BJ (cell line): ENCODE measurements around the gene MRPS27. TPM values are rescaled to one million over a fixed set of nuclear protein-coding genes. Genes with fewer than 3 reads are reported as not detected.

Experiments used
- CTCF ChIA-PET: fragments of 350-600 bp; formaldehyde crosslinking; extraction: SDS; loops from one replicate; lab custom pipeline; 2021; ENCODE audit warnings: antibody characterized with exemption, inconsistent platforms; lab: Yijun Ruan, JAX
- POLR2A ChIA-PET: fragments of 300-600 bp; sonication (Branson Sonifier 250); formaldehyde crosslinking; extraction: SDS; loops from one replicate; lab custom pipeline; 2021; ENCODE audit warnings: antibody characterized with exemption; lab: Charles Lee
- DNase-seq: peaks from one replicate; pipeline ENCODE4 v3.0.0-alpha.2; 2011; ENCODE audit warnings: low read depth
- H3K27me3 ChIP-seq: 2 replicates; pipeline ENCODE4 v1.6.0; 2011; ENCODE audit warnings: low read length; ENCODE audit not compliant: control insufficient read depth, insufficient read depth
- H3K36me3 ChIP-seq: 2 replicates; pipeline ENCODE4 v1.5.1; 2011; ENCODE audit warnings: low read length; ENCODE audit not compliant: control insufficient read depth, insufficient read depth
- H3K4me3 ChIP-seq: 2 replicates; pipeline ENCODE4 v1.5.1; 2011; ENCODE audit warnings: low read depth, mild to moderate bottlenecking, control low read depth, low read length
- polyA plus RNA-seq: library from polyadenylated mRNA; depleted of rRNA; stranded (reverse); fragments of >200 nt; gene quantifications from 2 replicates; pipeline ENCODE4 v1.2.3, GENCODE V29; 2011
- TF ChIP-seq, protein P1 (sequence below): IDR thresholded peaks from 2 replicates; pipeline ENCODE4 v1.5.1; 2011; ENCODE audit warnings: low read depth, mild to moderate bottlenecking, control low read depth, inconsistent platforms, low read length, moderate library complexity; ENCODE audit not compliant: insufficient read depth

The MRPS27 gene
- polyA plus RNA-seq, 1 experiment = 52.6 TPM

DNA sequence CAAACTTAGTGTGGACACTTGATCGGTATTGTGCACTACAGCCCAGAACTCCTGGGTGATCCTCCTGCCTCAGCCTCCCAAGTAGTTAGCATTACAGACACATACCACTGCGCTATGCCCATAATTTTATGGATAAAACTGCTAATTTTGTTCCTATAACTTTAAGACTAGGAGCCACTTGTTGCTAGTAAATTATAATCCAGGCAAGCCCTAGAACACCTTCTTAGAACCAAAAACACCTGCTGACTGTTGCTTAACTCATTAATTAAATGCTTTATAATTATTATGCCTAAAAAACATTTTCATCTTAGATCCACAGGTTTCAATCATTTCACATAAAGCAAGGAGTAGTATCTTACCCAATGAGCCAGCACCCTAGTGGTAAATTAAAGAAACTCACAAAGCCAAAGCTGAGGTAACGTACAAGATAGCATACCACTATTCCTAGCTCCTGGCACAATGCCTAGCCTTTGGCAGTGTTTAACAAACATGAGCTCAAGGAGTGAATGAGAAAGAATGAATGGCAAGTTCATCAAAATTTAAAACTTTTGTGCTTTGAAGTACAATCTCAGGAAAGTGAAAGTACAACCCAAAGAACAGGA lies 5.4 kb downstream of the MRPS27 start:
- ChIA-PET POLR2A (no interaction called here), CTCF (no interaction called here)
- TF ChIP-seq, protein P1, sequence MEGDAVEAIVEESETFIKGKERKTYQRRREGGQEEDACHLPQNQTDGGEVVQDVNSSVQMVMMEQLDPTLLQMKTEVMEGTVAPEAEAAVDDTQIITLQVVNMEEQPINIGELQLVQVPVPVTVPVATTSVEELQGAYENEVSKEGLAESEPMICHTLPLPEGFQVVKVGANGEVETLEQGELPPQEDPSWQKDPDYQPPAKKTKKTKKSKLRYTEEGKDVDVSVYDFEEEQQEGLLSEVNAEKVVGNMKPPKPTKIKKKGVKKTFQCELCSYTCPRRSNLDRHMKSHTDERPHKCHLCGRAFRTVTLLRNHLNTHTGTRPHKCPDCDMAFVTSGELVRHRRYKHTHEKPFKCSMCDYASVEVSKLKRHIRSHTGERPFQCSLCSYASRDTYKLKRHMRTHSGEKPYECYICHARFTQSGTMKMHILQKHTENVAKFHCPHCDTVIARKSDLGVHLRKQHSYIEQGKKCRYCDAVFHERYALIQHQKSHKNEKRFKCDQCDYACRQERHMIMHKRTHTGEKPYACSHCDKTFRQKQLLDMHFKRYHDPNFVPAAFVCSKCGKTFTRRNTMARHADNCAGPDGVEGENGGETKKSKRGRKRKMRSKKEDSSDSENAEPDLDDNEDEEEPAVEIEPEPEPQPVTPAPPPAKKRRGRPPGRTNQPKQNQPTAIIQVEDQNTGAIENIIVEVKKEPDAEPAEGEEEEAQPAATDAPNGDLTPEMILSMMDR = no peak
- no peak for DNase-seq
- Histone ChIP-seq H3K4me3 (no peak overlapping the region), H3K27me3 (no peaks in the 10 kb centered on the region), H3K36me3 (peaks cover 5% of the 10 kb centered on the region)

DNA sequence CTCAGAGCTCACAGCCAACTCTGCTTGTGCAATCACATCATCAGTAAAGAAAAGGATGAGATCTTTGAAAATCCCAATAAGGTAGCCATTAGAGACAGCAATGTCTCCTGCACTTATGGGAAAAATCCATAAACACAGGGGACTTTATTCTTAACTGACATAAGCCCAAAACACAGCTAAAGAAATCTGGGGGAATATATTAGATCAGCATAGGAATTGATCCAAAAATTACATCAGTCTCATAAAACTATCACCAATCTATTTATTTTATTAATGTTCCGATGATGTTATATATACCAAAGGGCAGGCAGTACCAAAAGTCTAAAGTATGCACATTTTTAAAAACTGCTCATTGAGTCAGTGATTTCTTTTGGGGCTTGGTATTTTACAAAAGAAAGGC lies 6.9 kb downstream of the MRPS27 start:
- H3K27me3 ChIP-seq = no peaks in the 10 kb centered on the region
- H3K4me3 ChIP-seq = no peak overlapping the region
- no peak for DNase-seq
- TF ChIP-seq, protein P1 = no peak
- H3K36me3 ChIP-seq = peaks cover 5% of the 10 kb centered on the region
- POLR2A ChIA-PET = no interaction called here
- CTCF ChIA-PET = interaction anchor here (1.0 kb wide), 1 partner anchor 178 kb away, joined by 3 read pairs; no protein-coding TSS in a partner anchor

DNA sequence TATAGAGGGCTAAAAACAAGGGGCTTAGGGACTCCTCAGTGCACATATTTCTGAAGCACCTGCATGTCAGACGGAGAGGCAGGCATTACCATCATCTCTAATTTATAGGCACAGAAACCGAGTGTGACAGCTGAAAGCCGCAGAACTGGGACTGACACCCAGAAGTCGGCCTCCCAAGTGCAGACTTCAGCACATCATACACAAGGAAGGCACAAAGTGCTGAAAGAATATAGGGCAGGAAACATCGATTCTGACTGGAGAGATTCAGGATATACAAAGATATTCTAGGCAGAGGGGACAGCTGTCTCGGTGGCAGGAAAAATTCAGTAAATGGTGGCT lies 11.2 kb downstream of the MRPS27 start:
- CTCF ChIA-PET = interaction anchor here (0.6 to 2.4 kb wide), 28 partner anchors 7 to 537 kb away, joined by 3 to 34 read pairs (median 4); partner anchors contain the start of genes MRPS27 and PTCD2
- H3K27me3 ChIP-seq = no peaks in the 10 kb centered on the region
- no peak overlapping the region for H3K4me3 ChIP-seq
- DNase-seq = no peak
- POLR2A ChIA-PET = no interaction called here
- peaks cover 5% of the 10 kb centered on the region for H3K36me3 ChIP-seq
- TF ChIP-seq, protein P1 = no peak

DNA sequence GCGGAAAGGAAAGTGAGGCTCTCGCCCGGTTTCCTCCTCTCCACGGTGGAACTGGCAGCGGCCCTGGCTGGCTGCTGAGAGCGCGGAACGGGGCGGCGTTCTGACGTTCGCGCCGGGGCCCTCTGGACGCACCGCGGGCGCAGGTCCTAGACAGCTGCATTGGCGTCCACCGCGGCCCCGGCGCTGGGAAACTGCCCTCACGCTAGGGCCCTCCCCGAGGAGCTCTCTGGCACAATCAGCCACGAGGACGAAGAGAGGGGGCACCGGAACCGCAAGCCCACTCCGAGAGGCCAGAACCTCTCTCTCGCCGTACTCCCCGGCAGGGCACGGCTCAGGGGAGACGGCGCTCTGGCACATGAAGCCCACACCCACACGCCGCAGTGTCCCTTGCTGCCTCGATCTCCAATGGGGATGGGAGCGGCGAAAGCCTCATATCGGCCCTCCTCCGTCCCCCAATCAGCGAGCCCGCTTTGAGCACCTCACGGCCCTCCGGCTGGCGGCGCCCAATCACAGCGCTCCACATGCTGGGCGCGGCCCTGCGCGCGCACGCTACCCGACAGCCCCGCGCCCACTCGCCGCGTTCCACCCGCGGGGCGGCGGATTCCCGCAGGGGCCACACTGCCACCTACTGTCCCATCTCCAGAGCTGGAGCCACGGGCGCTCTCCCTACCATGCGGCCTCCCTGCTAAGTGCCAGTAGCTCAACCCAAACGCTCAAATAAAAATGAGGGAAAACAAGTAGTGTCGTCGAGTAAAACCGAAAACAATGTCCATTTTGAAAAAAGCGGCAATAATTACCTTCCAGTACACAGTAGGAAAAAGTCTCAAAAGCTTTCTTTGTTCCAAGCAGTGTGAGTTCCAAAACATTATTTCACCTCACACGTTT lies 11.8 kb downstream of the MRPS27 start:
- H3K4me3 ChIP-seq = peak overlapping the region; percentile 62
- peak; percentile 84 for DNase-seq
- H3K36me3 ChIP-seq = peaks cover 5% of the 10 kb centered on the region
- H3K27me3 ChIP-seq = no peaks in the 10 kb centered on the region
- ChIA-PET CTCF (interaction anchor here (0.6 to 2.4 kb wide), 35 partner anchors 8 to 537 kb away, joined by 3 to 34 read pairs (median 4); partner anchors contain the start of genes MRPS27 and PTCD2), POLR2A (interaction anchor here (0.6 kb wide), 1 partner anchor 169 kb away, joined by 4 read pairs; no protein-coding TSS in a partner anchor)
- TF ChIP-seq, protein P1 = peak; percentile 81

DNA sequence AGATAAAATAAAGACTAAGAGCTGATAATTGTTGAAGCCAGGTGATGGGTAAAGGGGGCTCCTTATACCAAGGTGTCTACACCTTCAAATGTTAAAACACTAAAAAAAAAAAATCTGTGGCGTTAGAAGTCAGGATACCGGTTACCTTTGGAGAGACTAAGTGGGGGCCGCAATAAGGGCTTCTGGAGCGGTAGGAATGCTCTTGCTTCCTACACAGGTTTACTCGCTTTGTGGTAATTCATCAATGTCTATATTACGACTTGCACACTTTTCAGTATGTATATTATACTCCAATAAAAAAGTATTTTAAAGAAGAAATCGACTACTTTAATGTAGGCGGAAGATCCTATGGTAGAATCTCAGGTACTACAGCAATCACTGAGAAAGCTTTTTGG lies 12.5 kb downstream of the MRPS27 start:
- ChIA-PET POLR2A (interaction anchor here (0.6 kb wide), 1 partner anchor 168 kb away, joined by 4 read pairs; no protein-coding TSS in a partner anchor), CTCF (interaction anchor here (0.6 to 2.4 kb wide), 18 partner anchors 9 to 524 kb away, joined by 3 to 34 read pairs (median 4); partner anchors contain the start of genes MRPS27 and PTCD2)
- Histone ChIP-seq H3K4me3 (peak overlapping the region; percentile 62), H3K27me3 (no peaks in the 10 kb centered on the region), H3K36me3 (peaks cover 5% of the 10 kb centered on the region)
- TF ChIP-seq, protein P1 = no peak
- no peak for DNase-seq
